Measurements from ENCODE around the gene NAPB. TPM values are rescaled to one million over a fixed set of nuclear protein-coding genes. Genes with fewer than 3 reads are reported as not detected.

NAPB gene
- total RNA-seq, 1 experiment from 2014 or later, result 5.8 TPM

- Histone ChIP-seq H3K27ac (ENCODE audit: low read length) (no peak overlapping the region), H3K27me3 (ENCODE audit: control insufficient read depth, insufficient read depth, low read length) (no peaks in the 10 kb centered on the region), H3K9me3 (ENCODE audit: control insufficient read depth, insufficient read depth, low read depth, low read length) (no peaks in the 10 kb centered on the region), H3K4me3 (ENCODE audit: low read depth in 2 of 2, low read length in 2 of 2) (no peak overlapping the region), H3K36me3 (ENCODE audit: control insufficient read depth, insufficient read depth, low read length) (peaks cover 2% of the 10 kb centered on the region; the same call in 1 of the 2 replicates), H3K4me1 (ENCODE audit: control insufficient read depth, insufficient read depth, low read length) (no peaks in the 10 kb centered on the region)
- ATAC-seq, result no peak
- ChIA-PET POLR2A (no interaction called here), CTCF (no interaction called here)
- in situ Hi-C loops (cut with HindIII; ENCODE audit: low pct_unique_long_range_greater_than_20kb, low sequenced_read_pairs) (no loop called here), intact Hi-C loops (cut with micrococcal nuclease; ENCODE audit: unreplicated experiment) (no loop called here)
- TF ChIP-seq CTCF (IDR thresholded peaks at IDR 0.05), result no peak
- no peak for TF ChIP-seq SIN3A (IDR thresholded peaks at IDR 0.05; ENCODE audit: borderline replicate concordance, insufficient read depth, low read depth, low read length)
- no peak for TF ChIP-seq POLR2AphosphoS5 (IDR thresholded peaks at IDR 0.05; ENCODE audit: low read depth, low read length)
- TF ChIP-seq REST (IDR thresholded peaks at IDR 0.05; ENCODE audit: insufficient read depth in 1 of 2, low read depth in 2 of 2, low read length in 1 of 2), result no peak
- TF ChIP-seq TCF7L2 (IDR thresholded peaks at IDR 0.05; ENCODE audit: low read depth, low read length), result no peak
- BruUV-seq (replicated peaks), result no TSS peak
- no peak for DNase-seq (ENCODE audit: low read depth, low spot score)
Observed at GRCh38 chr20:23391707-23392310, 29.5 kb downstream of the NAPB start.

GRCh38 chr20:23390091-23390774, 31.1 kb downstream of the NAPB start:
- DNase-seq (ENCODE audit: low read depth, low spot score) (no peak), ATAC-seq (no peak)
- H3K27me3 ChIP-seq (ENCODE audit: control insufficient read depth, insufficient read depth, low read length), result no peaks in the 10 kb centered on the region
- ChIA-PET CTCF (no interaction called here), POLR2A (no interaction called here)
- H3K4me1 ChIP-seq (ENCODE audit: control insufficient read depth, insufficient read depth, low read length), result no peaks in the 10 kb centered on the region
- no peak overlapping the region for H3K4me3 ChIP-seq (ENCODE audit: low read depth in 2 of 2, low read length in 2 of 2)
- TF ChIP-seq CTCF (IDR thresholded peaks at IDR 0.05), result no peak
- no peak for TF ChIP-seq TCF7L2 (IDR thresholded peaks at IDR 0.05; ENCODE audit: low read depth, low read length)
- no peak for TF ChIP-seq POLR2AphosphoS5 (IDR thresholded peaks at IDR 0.05; ENCODE audit: low read depth, low read length)
- TF ChIP-seq REST (IDR thresholded peaks at IDR 0.05; ENCODE audit: insufficient read depth in 1 of 2, low read depth in 2 of 2, low read length in 1 of 2), result no peak
- no peak for TF ChIP-seq SIN3A (IDR thresholded peaks at IDR 0.05; ENCODE audit: borderline replicate concordance, insufficient read depth, low read depth, low read length)
- BruUV-seq (replicated peaks), result no TSS peak
- peaks cover 2% of the 10 kb centered on the region; the same call in 1 of the 2 replicates for H3K36me3 ChIP-seq (ENCODE audit: control insufficient read depth, insufficient read depth, low read length)
- no peak overlapping the region for H3K27ac ChIP-seq (ENCODE audit: low read length)
- H3K9me3 ChIP-seq (ENCODE audit: control insufficient read depth, insufficient read depth, low read depth, low read length), result no peaks in the 10 kb centered on the region
- in situ Hi-C loops (cut with HindIII; ENCODE audit: low pct_unique_long_range_greater_than_20kb, low sequenced_read_pairs), result no loop called here
- intact Hi-C loops (cut with micrococcal nuclease; ENCODE audit: unreplicated experiment), result no loop called here
